ENCODE data around the gene IRAK1.
A peak's percentile ranks its signal among the peaks of the same experiment; 100 is the strongest.

The IRAK1 gene

GRCh38 chrX:154040863-154041262, 21.2 kb upstream of the IRAK1 start:
- H3K4me3 ChIP-seq (ENCODE audit: low read length): no peak overlapping the region
- DNase-seq (ENCODE audit: low read depth): no peak
- no peak for TF ChIP-seq CTCF (conservative IDR thresholded peaks at IDR 0.05; ENCODE audit: low read length)

GRCh38 chrX:154040307-154040756, 20.6 kb upstream of the IRAK1 start:
- peak; percentile 12; the same call in 1 of the 2 replicates for TF ChIP-seq CTCF (conservative IDR thresholded peaks at IDR 0.05; ENCODE audit: low read length)
- H3K4me3 ChIP-seq (ENCODE audit: low read length): no peak overlapping the region
- DNase-seq (ENCODE audit: low read depth): peak; percentile 91

GRCh38 chrX:154039577-154039976, 19.9 kb upstream of the IRAK1 start:
- no peak for TF ChIP-seq CTCF (conservative IDR thresholded peaks at IDR 0.05; ENCODE audit: low read length)
- no peak for DNase-seq (ENCODE audit: low read depth)
- H3K4me3 ChIP-seq (ENCODE audit: low read length): no peak overlapping the region

GRCh38 chrX:154038656-154039055, 19.0 kb upstream of the IRAK1 start:
- H3K4me3 ChIP-seq (ENCODE audit: low read length): no peak overlapping the region
- no peak for DNase-seq (ENCODE audit: low read depth)
- no peak for TF ChIP-seq CTCF (conservative IDR thresholded peaks at IDR 0.05; ENCODE audit: low read length)

- DNase-seq (ENCODE audit: low read depth): no peak
- no peak for TF ChIP-seq CTCF (conservative IDR thresholded peaks at IDR 0.05; ENCODE audit: low read length)
- no peak overlapping the region for H3K4me3 ChIP-seq (ENCODE audit: low read length)
These were observed 18.1 kb upstream of the IRAK1 start for GRCh38 chrX:154037754-154038153.

GRCh38 chrX:154036513-154036912, 16.8 kb upstream of the IRAK1 start:
- no peak for DNase-seq (ENCODE audit: low read depth)
- H3K4me3 ChIP-seq (ENCODE audit: low read length): no peak overlapping the region
- TF ChIP-seq CTCF (conservative IDR thresholded peaks at IDR 0.05; ENCODE audit: low read length): no peak

GRCh38 chrX:154033848-154034247, 14.1 kb upstream of the IRAK1 start:
- DNase-seq (ENCODE audit: low read depth): no peak
- no peak overlapping the region for H3K4me3 ChIP-seq (ENCODE audit: low read length)
- TF ChIP-seq CTCF (conservative IDR thresholded peaks at IDR 0.05; ENCODE audit: low read length): no peak
